Inferior parietal cortex (tissue), 1 donor: ENCODE measurements around the gene AMBRA1.
A peak's percentile ranks its signal among the peaks of the same experiment; 100 is the strongest.

ENCODE experiments used
- DNase-seq: peaks from one replicate; pipeline ENCODE4 v3.0.0-alpha.2; 2016; ENCODE audit errors: extremely low spot score

AMBRA1 gene

DNA sequence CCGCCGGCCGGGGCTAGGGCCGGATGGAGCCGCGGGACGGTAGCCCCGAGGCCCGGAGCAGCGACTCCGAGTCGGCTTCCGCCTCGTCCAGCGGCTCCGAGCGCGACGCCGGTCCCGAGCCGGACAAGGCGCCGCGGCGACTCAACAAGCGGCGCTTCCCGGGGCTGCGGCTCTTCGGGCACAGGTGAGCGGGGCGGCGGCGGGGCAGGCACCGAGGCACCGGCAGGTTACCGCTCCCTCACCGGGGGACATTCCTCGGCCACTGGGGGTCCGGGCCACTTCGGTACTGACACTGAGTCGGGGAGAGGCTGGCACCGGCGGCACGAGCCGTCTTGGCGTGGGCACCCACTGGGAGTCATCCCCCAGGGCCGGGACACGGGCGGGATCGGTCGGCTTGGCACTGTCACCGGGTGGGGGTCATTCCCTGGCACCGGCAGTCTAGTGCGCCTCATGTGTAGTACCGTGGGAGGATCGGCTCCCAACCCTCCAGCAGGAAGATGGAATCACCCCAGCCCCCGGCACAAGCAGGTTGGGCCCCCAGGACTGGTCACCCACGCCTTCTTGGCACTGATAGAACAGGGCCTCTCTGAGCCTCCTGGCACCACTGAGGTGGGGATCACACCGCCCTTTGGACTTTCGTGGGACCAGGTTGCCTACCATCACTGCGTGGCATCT is 246.0 kb downstream of the AMBRA1 start:
- no peak for DNase-seq

DNA sequence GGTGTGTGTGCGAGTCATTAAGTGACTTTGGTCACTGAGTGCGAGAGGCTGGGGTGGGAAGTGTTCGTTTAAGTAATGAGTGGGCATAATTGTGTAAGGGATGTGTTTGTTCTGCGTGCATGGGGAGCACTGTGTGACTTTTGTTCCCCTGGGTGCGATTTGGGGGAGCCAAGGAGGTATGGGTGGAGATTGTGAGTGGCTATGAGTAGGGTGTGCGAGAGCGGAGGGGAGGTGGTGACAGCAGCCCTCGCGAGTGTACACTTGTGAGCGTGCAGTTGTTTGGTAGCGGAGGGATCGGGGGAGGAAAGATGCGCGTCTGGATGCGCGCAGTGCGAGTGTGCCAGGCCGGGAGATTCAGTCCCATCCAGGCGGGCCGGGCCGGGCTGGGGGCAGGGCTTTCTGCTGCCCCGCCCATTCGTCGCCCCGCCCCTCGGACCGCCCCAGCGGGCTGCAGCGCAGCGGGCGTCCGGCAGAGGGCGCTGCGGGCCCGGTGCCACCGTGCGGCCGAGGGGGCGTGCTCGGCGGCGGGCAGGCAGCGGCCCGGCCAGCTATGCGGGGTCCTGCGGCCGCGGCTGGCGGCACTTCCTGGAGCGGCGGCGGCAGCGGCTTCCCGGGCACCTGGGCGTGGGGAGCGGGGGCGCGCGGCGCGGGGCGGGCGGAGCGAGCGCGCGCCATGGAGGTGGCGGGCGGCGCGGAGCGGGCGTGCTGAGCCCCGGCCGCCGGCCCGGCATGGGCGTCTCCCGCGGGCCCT is 246.8 kb downstream of the AMBRA1 start, which contains the start of gene DGKZ:
Gene DGKZ, plus strand, starts transcription at position 578 of the 751 bp plus-strand sequence. CDS start 197 bp downstream, outside the sequence.
- peak; percentile 81 for DNase-seq
